DMS79 (cell line): ENCODE measurements around the gene RHOBTB3.

Source experiments
- DNase-seq: peaks from one replicate; lab custom pipeline; 2025; lab: John Stamatoyannopoulos, UW

Gene RHOBTB3

DNA sequence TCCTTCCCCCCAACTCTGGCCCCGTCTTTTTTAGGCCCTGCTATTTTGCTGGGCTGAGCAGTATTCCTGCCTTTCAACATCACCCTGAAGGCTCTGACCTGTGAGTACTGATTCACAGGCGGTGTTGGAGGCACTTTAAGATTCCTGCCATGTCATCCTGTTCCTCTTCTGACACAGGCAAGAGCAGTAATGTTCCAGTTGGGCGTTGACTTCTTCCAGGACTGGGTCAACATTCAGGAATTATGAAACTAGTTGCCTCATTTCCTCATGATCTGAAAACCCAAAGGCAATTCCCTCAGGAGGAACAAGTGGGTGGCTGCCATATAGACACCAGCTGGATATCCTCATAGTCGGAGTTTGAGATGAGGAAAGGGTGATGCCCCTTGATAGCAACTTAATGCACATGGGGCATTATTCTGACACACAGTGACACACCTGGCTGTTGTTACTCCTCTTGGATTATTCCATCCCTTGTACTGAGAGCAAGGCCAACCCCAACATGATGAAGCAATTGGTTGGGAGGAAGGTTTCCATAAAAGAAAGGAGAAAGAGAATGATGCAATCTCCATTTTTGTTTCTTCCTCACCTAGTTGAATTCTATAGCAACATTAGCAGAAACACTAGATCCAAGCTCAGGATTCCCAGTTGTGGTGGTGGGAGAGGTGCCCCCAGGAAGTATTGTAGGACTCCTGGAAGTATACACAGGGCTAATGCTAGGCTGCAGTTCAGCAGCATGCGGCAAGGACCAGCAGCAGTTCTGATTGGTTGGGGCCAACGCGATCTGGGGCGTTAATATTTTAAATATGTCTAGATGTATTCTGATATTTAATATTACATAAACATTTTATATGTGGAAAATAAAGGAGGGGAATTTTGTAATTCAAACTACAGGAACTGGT is 111.0 kb downstream of the RHOBTB3 start:
- no peak for DNase-seq

GRCh38 chr5:95842854-95843544 is 111.9 kb downstream of the RHOBTB3 start:
- DNase-seq, result no peak

GRCh38 chr5:95843733-95844223 is 112.6 kb downstream of the RHOBTB3 start:
- DNase-seq, result no peak

- DNase-seq, result no peak
Measured at GRCh38 chr5:95845391-95845790, 114.3 kb downstream of the RHOBTB3 start.
